ENCODE measurements around the gene ALPL. TPM values are rescaled to one million over a fixed set of nuclear protein-coding genes. Genes with fewer than 3 reads are reported as not detected.

ALPL gene
- polyA plus RNA-seq, 3 donors = not detected

DNA sequence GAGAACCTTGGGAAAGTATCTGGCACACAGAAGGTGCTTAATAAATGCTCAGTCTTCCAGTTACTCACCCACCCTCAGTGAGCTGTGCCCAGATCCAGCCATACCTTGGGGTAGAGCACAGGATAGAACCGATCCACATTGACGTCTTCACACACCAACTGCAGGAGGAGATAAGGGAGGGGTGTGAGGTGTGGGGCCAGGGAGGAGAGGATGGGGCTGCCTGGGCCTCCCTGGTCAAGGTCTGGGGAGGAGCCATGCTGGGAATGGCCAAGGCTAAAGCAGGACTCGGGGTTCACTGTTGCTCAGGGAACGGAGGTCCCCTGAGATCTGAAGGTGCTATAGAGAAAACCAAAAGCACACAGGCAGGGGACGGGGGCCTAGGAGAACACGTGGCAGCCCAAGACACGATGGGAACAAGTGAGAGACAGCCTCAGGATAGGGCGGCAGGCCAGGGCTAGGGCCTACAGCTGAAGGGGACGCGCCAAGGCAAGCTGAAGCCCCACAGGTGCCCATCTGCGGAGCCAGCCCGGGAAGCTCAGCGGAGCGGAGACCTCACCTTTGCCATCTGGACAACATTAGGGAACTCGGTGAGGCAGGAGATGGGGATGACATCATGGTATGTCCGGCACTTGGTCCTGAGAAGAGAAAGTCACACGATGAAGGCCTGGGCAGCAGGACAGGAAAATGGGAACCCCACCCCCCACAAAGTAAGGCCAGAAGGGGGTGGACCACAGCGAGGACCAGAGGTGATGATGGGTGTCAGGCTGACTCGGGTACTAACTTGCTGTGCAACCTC, 104.0 kb downstream of the ALPL start:
- Histone ChIP-seq H3K4me2 (replicated peaks; ENCODE audit: extremely low read depth, low read length, poor library complexity, severe bottlenecking) (no peak overlapping the region), H3K79me2 (ENCODE audit: insufficient read depth, low read length) (no peaks in the 10 kb centered on the region), H3K9me3 (replicated peaks in 1 of 2; ENCODE audit: control insufficient read depth in 1 of 2, insufficient read depth in 1 of 2, low read length in 2 of 2) (no peaks in the 10 kb centered on the region), H3K27ac (ENCODE audit: low read depth in 1 of 2, low read length in 2 of 2) (no peak overlapping the region), H2AFZ (ENCODE audit: insufficient read depth, low read depth, low read length, poor library complexity, severe bottlenecking) (no peak overlapping the region), H3K27me3 (ENCODE audit: control insufficient read depth in 2 of 2, insufficient read depth in 2 of 2, low read length in 2 of 2) (peaks cover 0 to 2% of the 10 kb centered on the region in 2 donors), H3K36me3 (replicated peaks in 1 of 2; ENCODE audit: control insufficient read depth in 1 of 2, insufficient read depth in 2 of 2, low read length in 2 of 2) (no peaks in the 10 kb centered on the region), H3K9ac (ENCODE audit: insufficient read depth, low read length, poor library complexity, severe bottlenecking) (no peak overlapping the region), H3K4me1 (ENCODE audit: control insufficient read depth in 1 of 2, insufficient read depth in 2 of 2, low read length in 2 of 2) (no peaks in the 10 kb centered on the region), H4K20me1 (ENCODE audit: insufficient read depth, low read length) (no peaks in the 10 kb centered on the region), H3K4me3 (replicated peaks in 1 of 3; ENCODE audit: low read depth in 2 of 3, low read length in 3 of 3) (no peak overlapping the region)
- peaks cover 5 to 30% (median 12%) of the 10 kb centered on the region in 3 donors for H3K27me3 Mint-ChIP-seq (ENCODE audit: low read depth in 3 of 3)
- H3K4me3 Mint-ChIP-seq = no peak overlapping the region
- no peak overlapping the region for H3K27ac Mint-ChIP-seq
- no peak for DNase-seq
- intact Hi-C loops (cut with micrococcal nuclease) = no loop called here
- TF ChIP-seq CTCF (IDR thresholded peaks at IDR 0.05) = no peak
- peaks cover 0 to 1% (median 0%) of the 10 kb centered on the region in 7 donors for H3K9me3 Mint-ChIP-seq
- no peaks in the 10 kb centered on the region for H3K36me3 Mint-ChIP-seq
- H3K4me1 Mint-ChIP-seq = no peaks in the 10 kb centered on the region
- WGBS (ENCODE audit: insufficient coverage) = 85% methylated on average over 8 of the region's 19 CpGs

DNA sequence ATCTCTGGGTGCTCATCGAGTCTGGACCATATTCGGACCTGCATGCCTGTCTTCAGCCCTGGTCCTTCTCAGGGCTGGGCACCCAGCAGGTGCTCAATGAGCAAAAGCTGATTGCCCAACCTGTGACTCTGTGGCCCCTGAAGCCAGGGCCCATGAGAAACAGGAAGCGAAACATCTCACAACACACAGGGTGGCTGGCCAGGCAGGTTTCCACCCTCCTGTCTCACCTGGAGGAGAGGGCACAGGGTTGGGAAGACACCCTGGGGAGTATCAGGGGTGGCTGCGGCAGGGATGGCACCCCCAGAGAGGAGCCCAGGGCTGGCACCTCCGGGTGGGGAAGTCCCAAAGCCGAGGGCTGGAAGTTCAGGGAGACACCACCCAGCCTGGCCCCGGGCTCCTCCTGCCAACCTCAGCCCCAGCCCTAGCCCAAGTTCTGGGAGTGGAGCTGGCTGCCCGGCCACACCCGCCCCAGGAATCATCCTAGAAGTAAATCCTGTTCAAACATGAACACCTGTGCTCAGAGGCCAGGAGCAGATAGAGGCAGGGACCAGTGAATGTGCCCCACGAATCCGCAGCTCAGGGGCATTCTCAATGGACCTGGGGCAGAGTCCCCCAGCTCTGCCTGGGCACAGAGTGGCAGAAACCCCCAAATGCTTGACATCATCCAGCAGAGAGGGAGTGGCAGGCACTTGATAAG, 105.3 kb downstream of the ALPL start:
- no peak for DNase-seq
- Mint-ChIP-seq H3K36me3 (no peaks in the 10 kb centered on the region), H3K4me3 (no peak overlapping the region), H3K4me1 (no peaks in the 10 kb centered on the region), H3K27ac (no peak overlapping the region), H3K27me3 (ENCODE audit: low read depth in 3 of 3) (peaks cover 5 to 38% (median 11%) of the 10 kb centered on the region in 3 donors), H3K9me3 (no peaks in the 10 kb centered on the region)
- no peaks in the 10 kb centered on the region for H3K36me3 ChIP-seq (replicated peaks in 1 of 2; ENCODE audit: control insufficient read depth in 1 of 2, insufficient read depth in 2 of 2, low read length in 2 of 2)
- H3K27me3 ChIP-seq (ENCODE audit: control insufficient read depth in 2 of 2, insufficient read depth in 2 of 2, low read length in 2 of 2) = peaks cover 0 to 2% of the 10 kb centered on the region in 2 donors
- intact Hi-C loops (cut with micrococcal nuclease) = no loop called here
- 89% methylated on average over 9 of the region's 11 CpGs for WGBS (ENCODE audit: insufficient coverage)
- no peaks in the 10 kb centered on the region for H3K79me2 ChIP-seq (ENCODE audit: insufficient read depth, low read length)
- H3K9me3 ChIP-seq (replicated peaks in 1 of 2; ENCODE audit: control insufficient read depth in 1 of 2, insufficient read depth in 1 of 2, low read length in 2 of 2) = no peaks in the 10 kb centered on the region
- no peak overlapping the region for H3K27ac ChIP-seq (ENCODE audit: low read depth in 1 of 2, low read length in 2 of 2)
- no peak overlapping the region for H3K4me2 ChIP-seq (replicated peaks; ENCODE audit: extremely low read depth, low read length, poor library complexity, severe bottlenecking)
- H3K4me3 ChIP-seq (replicated peaks in 1 of 3; ENCODE audit: low read depth in 2 of 3, low read length in 3 of 3) = no peak overlapping the region
- no peaks in the 10 kb centered on the region for H4K20me1 ChIP-seq (ENCODE audit: insufficient read depth, low read length)
- TF ChIP-seq CTCF (IDR thresholded peaks at IDR 0.05) = no peak
- H3K9ac ChIP-seq (ENCODE audit: insufficient read depth, low read length, poor library complexity, severe bottlenecking) = no peak overlapping the region
- no peak overlapping the region for H2AFZ ChIP-seq (ENCODE audit: insufficient read depth, low read depth, low read length, poor library complexity, severe bottlenecking)
- no peaks in the 10 kb centered on the region for H3K4me1 ChIP-seq (ENCODE audit: control insufficient read depth in 1 of 2, insufficient read depth in 2 of 2, low read length in 2 of 2)
